Kidney capillary endothelial cell (primary cell): Measurements from ENCODE around the gene MBOAT2.
"Not testable (repeated sequence)": the region's sequence is repeated elsewhere in the genome, so short reads cannot be mapped to it uniquely, and the experiment has no call there.

ENCODE experiments used
- DNase-seq: peaks from one replicate; pipeline ENCODE4 v3.0.0-alpha.2; 2018; ENCODE audit warnings: low spot score

The MBOAT2 gene

GRCh38 chr2:8957628-8958027 lies 45.9 kb downstream of the MBOAT2 start:
- peak; percentile 40 for DNase-seq

GRCh38 chr2:8956774-8957173 lies 46.7 kb downstream of the MBOAT2 start:
- no peak for DNase-seq

- no peak for DNase-seq
Measured at GRCh38 chr2:8954990-8955389, 48.5 kb downstream of the MBOAT2 start.

- DNase-seq: no peak
Measured at GRCh38 chr2:8953525-8953924, 50.0 kb downstream of the MBOAT2 start.

GRCh38 chr2:8939486-8940114 lies 63.9 kb downstream of the MBOAT2 start:
- DNase-seq: no peak

GRCh38 chr2:8938384-8938783 lies 65.1 kb downstream of the MBOAT2 start:
- no peak for DNase-seq

- DNase-seq: no peak
Measured at GRCh38 chr2:8935982-8936381, 67.5 kb downstream of the MBOAT2 start.

- no peak for DNase-seq
Measured at GRCh38 chr2:8934338-8934737, 69.1 kb downstream of the MBOAT2 start.

GRCh38 chr2:8932702-8933101 lies 70.8 kb downstream of the MBOAT2 start:
- DNase-seq: no peak

GRCh38 chr2:8930185-8930584 lies 73.3 kb downstream of the MBOAT2 start:
- DNase-seq: not testable (repeated sequence)

- no peak for DNase-seq
Measured at GRCh38 chr2:8929128-8929527, 74.4 kb downstream of the MBOAT2 start.

GRCh38 chr2:8927510-8928455 lies 75.7 kb downstream of the MBOAT2 start:
- no peak for DNase-seq

- DNase-seq: no peak
Measured at GRCh38 chr2:8926356-8926755, 77.1 kb downstream of the MBOAT2 start.

GRCh38 chr2:8925411-8925810 lies 78.1 kb downstream of the MBOAT2 start:
- DNase-seq: no peak

- DNase-seq: no peak
Measured at GRCh38 chr2:8923183-8923582, 80.3 kb downstream of the MBOAT2 start.

- DNase-seq: no peak
Measured at GRCh38 chr2:8922431-8922830, 81.1 kb downstream of the MBOAT2 start.

- DNase-seq: no peak
Measured at GRCh38 chr2:8918412-8918811, 85.1 kb downstream of the MBOAT2 start.

GRCh38 chr2:8915941-8916340 lies 87.5 kb downstream of the MBOAT2 start:
- DNase-seq: no peak

GRCh38 chr2:8913767-8914166 lies 89.7 kb downstream of the MBOAT2 start:
- not testable (repeated sequence) for DNase-seq

GRCh38 chr2:8907764-8908288 lies 95.7 kb downstream of the MBOAT2 start:
- DNase-seq: no peak

- DNase-seq: not testable (repeated sequence)
Measured at GRCh38 chr2:8903924-8904323, 99.6 kb downstream of the MBOAT2 start.

- not testable (repeated sequence) for DNase-seq
Measured at GRCh38 chr2:8902757-8903156, 100.7 kb downstream of the MBOAT2 start.

GRCh38 chr2:8897206-8897605 lies 106.3 kb downstream of the MBOAT2 start:
- DNase-seq: not testable (repeated sequence)
